IPS DF 19.7 (cell line): Measurements from ENCODE around the gene MYOM1.
"Not testable (repeated sequence)": the region's sequence is repeated elsewhere in the genome, so short reads cannot be mapped to it uniquely, and the experiment has no call there.

Source experiments
- DNase-seq: peaks from one replicate; pipeline ENCODE4 v3.0.0-alpha.2; 2013; ENCODE audit warnings: low read depth, low spot score

The MYOM1 gene

GRCh38 chr18:3220868-3221267 is 1.1 kb upstream of the MYOM1 start:
- DNase-seq, result not testable (repeated sequence)

GRCh38 chr18:3219241-3219630 is 532 bp downstream of the MYOM1 start:
- no peak for DNase-seq

- DNase-seq, result no peak
Observed at GRCh38 chr18:3218819-3219218, 949 bp downstream of the MYOM1 start.

GRCh38 chr18:3217948-3218647 is 1.7 kb downstream of the MYOM1 start:
- DNase-seq, result no peak

- no peak for DNase-seq
Observed at GRCh38 chr18:3216987-3217386, 2.8 kb downstream of the MYOM1 start.

- no peak for DNase-seq
Observed at GRCh38 chr18:3214855-3215637, 4.7 kb downstream of the MYOM1 start.

GRCh38 chr18:3213300-3214059 is 6.3 kb downstream of the MYOM1 start:
- no peak for DNase-seq

GRCh38 chr18:3212657-3213056 is 7.1 kb downstream of the MYOM1 start:
- no peak for DNase-seq

- no peak for DNase-seq
Observed at GRCh38 chr18:3211236-3211992, 8.4 kb downstream of the MYOM1 start.

GRCh38 chr18:3209859-3210569 is 9.8 kb downstream of the MYOM1 start:
- DNase-seq, result no peak

GRCh38 chr18:3207565-3207964 is 12.2 kb downstream of the MYOM1 start:
- no peak for DNase-seq

- no peak for DNase-seq
Observed at GRCh38 chr18:3205239-3205638, 14.5 kb downstream of the MYOM1 start.

GRCh38 chr18:3199942-3200645 is 19.7 kb downstream of the MYOM1 start:
- DNase-seq, result no peak

- not testable (repeated sequence) for DNase-seq
Observed at GRCh38 chr18:3198260-3198860, 21.4 kb downstream of the MYOM1 start.

- DNase-seq, result no peak
Observed at GRCh38 chr18:3194947-3195612, 24.7 kb downstream of the MYOM1 start.

- no peak for DNase-seq
Observed at GRCh38 chr18:3193331-3193730, 26.4 kb downstream of the MYOM1 start.

GRCh38 chr18:3192752-3193151 is 27.0 kb downstream of the MYOM1 start:
- DNase-seq, result no peak

- no peak for DNase-seq
Observed at GRCh38 chr18:3192286-3192685, 27.5 kb downstream of the MYOM1 start.

GRCh38 chr18:3190610-3191009 is 29.2 kb downstream of the MYOM1 start:
- no peak for DNase-seq
